Endothelial cell of umbilical vein (primary cell): ENCODE measurements around the gene ALK. TPM values are rescaled to one million over a fixed set of nuclear protein-coding genes. Genes with fewer than 3 reads are reported as not detected.

Experiments
- BruUV-seq: library from RNA; stranded (reverse); fragments of 400-500 nt; replicated peaks from 2 replicates; lab custom pipeline; 2021; lab: Mats Ljungman, UMichigan
- CTCF ChIA-PET: fragments of 300-600, 350-600 bp; sonication (Branson Sonifier 250); formaldehyde crosslinking; loops from one replicate; lab custom pipeline; 2021; ENCODE audit warnings: antibody characterized with exemption, inconsistent platforms; lab: Charles Lee
- POLR2A ChIA-PET: fragments of 300-600, 350-600 bp; sonication (Branson Sonifier 250); formaldehyde crosslinking; loops from one replicate; lab custom pipeline; 2021; ENCODE audit warnings: antibody characterized with exemption, inconsistent platforms; lab: Charles Lee
- DNase-seq: peaks from one replicate; pipeline ENCODE4 v3.0.0-alpha.2; 2011; ENCODE audit warnings: low read depth, low spot score
- FAIRE-seq: peaks from 2 replicates; lab custom pipeline; 2011; peaks lifted over from hg19 to GRCh38; lab: Jason Lieb, UNC
- H2AFZ ChIP-seq: 2 replicates; pipeline ENCODE4 v1.6.0; 2012; ENCODE audit warnings: low read depth, low read length, control low read depth, inconsistent platforms
- H3K27ac ChIP-seq: 2 replicates; pipeline ENCODE4 v1.5.1; 2011; ENCODE audit warnings: low read depth, mild to moderate bottlenecking, control low read depth, low read length, moderate library complexity; ENCODE audit not compliant: insufficient read depth
- H3K27me3 ChIP-seq, 2 experiments: 2 replicates each; pipeline versions ENCODE4 v1.6.0 to v1.6.1; 2011; ENCODE audit warnings: low read length in 2 of 2, mixed read lengths in 1 of 2; ENCODE audit not compliant: control insufficient read depth in 2 of 2, insufficient read depth in 2 of 2
- H3K36me3 ChIP-seq, 2 experiments: 2 replicates in 1 of 2; 3 replicates in 1 of 2; pipeline ENCODE4 v1.5.1; 2011; ENCODE audit warnings: low read length in 2 of 2, mild to moderate bottlenecking in 1 of 2, moderate library complexity in 1 of 2; ENCODE audit not compliant: control insufficient read depth in 2 of 2, insufficient read depth in 2 of 2; ENCODE audit errors: extremely low read depth in 1 of 2
- H3K4me1 ChIP-seq: 3 replicates; pipeline ENCODE4 v1.5.1; 2011; ENCODE audit warnings: mild to moderate bottlenecking, low read length; ENCODE audit not compliant: control insufficient read depth, insufficient read depth; ENCODE audit errors: extremely low read depth
- H3K4me2 ChIP-seq: 2 replicates; pipeline ENCODE4 v1.6.1; 2011; ENCODE audit warnings: low read length, control low read depth, mixed read lengths; ENCODE audit not compliant: insufficient read depth
- H3K4me3 ChIP-seq, 3 experiments: fragments of 200-600 bp in 1 of 3; sonication (generic), shearing (Covaris generic) in 1 of 3; replicated peaks in 1 of 3; 2 replicates each; pipeline ENCODE4 v1.5.1; 2011 to 2016; ENCODE audit warnings: control low read depth in 3 of 3, low read length in 3 of 3, mild to moderate bottlenecking in 2 of 3, inconsistent platforms in 1 of 3, low read depth in 1 of 3, moderate library complexity in 1 of 3; ENCODE audit not compliant: insufficient read depth in 1 of 3
- H3K79me2 ChIP-seq: 2 replicates; pipeline ENCODE4 v1.6.0; 2012; ENCODE audit warnings: low read length, inconsistent platforms; ENCODE audit not compliant: control insufficient read depth, insufficient read depth
- H3K9ac ChIP-seq: replicated peaks from 2 replicates; pipeline ENCODE3; 2011; ENCODE audit warnings: low read length, control low read depth; ENCODE audit not compliant: insufficient read depth; ENCODE audit errors: extremely low read depth
- H3K9me1 ChIP-seq: replicated peaks from 3 replicates; pipeline ENCODE4 v1.6.0; 2011; ENCODE audit warnings: mild to moderate bottlenecking, low read length; ENCODE audit not compliant: control insufficient read depth, insufficient read depth; ENCODE audit errors: extremely low read depth
- H3K9me3 ChIP-seq: replicated peaks from 2 replicates; pipeline ENCODE4 v1.5.1; 2012; ENCODE audit warnings: low read length, inconsistent platforms; ENCODE audit not compliant: control insufficient read depth, insufficient read depth
- H4K20me1 ChIP-seq: replicated peaks from 2 replicates; pipeline ENCODE3; 2011; ENCODE audit warnings: mild to moderate bottlenecking, low read length; ENCODE audit not compliant: control insufficient read depth, insufficient read depth; ENCODE audit errors: extremely low read depth
- EZH2 ChIP-seq: IDR thresholded peaks from 2 replicates; pipeline ENCODE4 v1.6.1; 2012; ENCODE audit warnings: borderline replicate concordance, low read depth, mild to moderate bottlenecking, moderate library complexity, low read length, inconsistent platforms; ENCODE audit not compliant: severe bottlenecking
- FOS ChIP-seq: IDR thresholded peaks from 2 replicates; pipeline ENCODE4 v1.6.1; 2011; ENCODE audit warnings: mild to moderate bottlenecking, low read length, moderate library complexity, borderline replicate concordance; ENCODE audit not compliant: insufficient read depth
- GATA2 ChIP-seq: IDR thresholded peaks from 2 replicates; pipeline ENCODE4 v1.7.0; 2011; ENCODE audit warnings: low read depth, mild to moderate bottlenecking, moderate library complexity, mixed read lengths, low read length; ENCODE audit not compliant: insufficient read length, insufficient read depth
- JUN ChIP-seq: IDR thresholded peaks from 2 replicates; pipeline ENCODE4 v1.6.1; 2011; ENCODE audit warnings: borderline replicate concordance, low read depth; ENCODE audit not compliant: insufficient read length, insufficient read depth
- MYC ChIP-seq: IDR thresholded peaks from one replicate; pipeline ENCODE4 v1.6.1; 2011; ENCODE audit warnings: mild to moderate bottlenecking, low read depth, low read length
- POLR2A ChIP-seq: IDR thresholded peaks from 2 replicates; pipeline ENCODE4 v1.6.1; 2012; ENCODE audit warnings: low read depth, mild to moderate bottlenecking, control low read depth, low read length
- POLR2AphosphoS5 ChIP-seq: IDR thresholded peaks from 2 replicates; pipeline ENCODE4 v1.6.1; 2012; ENCODE audit warnings: low read depth, mild to moderate bottlenecking, control low read depth, low read length, moderate library complexity; ENCODE audit not compliant: insufficient read depth
- dilution Hi-C: fragments of 300-500 bp; cut with MboI; formaldehyde crosslinking; loops from one replicate; pipeline ENCODE4 v1.15.0; 2019; ENCODE audit warnings: low sequenced_read_pairs; ENCODE audit not compliant: extremely low pct_ligation_motif_present
- intact Hi-C: fragments of 100-400 bp; cut with micrococcal nuclease; formaldehyde crosslinking; loops from one replicate; pipeline ENCODE4 v1.10.0; 2022
- polyA plus RNA-seq, 4 experiments: library from polyadenylated mRNA; depleted of rRNA in 3 of 4; stranded (reverse) in 3 of 4; unstranded in 1 of 4; fragments of >200 nt; gene quantifications; 2 replicates each; pipeline versions ENCODE4 v1.2.1 to v1.2.3, GENCODE V29; 2011 to 2012; ENCODE audit warnings: missing spikeins in 1 of 4
- total RNA-seq: library from RNA; stranded (reverse); gene quantifications from 2 replicates; pipeline ENCODE4 v1.2.3, GENCODE V29; 2021
- TF ChIP-seq, protein P1 (sequence below): IDR thresholded peaks from 2 replicates; pipeline ENCODE4 v1.6.1; 2011; ENCODE audit not compliant: insufficient read depth, insufficient read length
- TF ChIP-seq, protein P2 (sequence below), 2 donors: IDR thresholded peaks; 1 replicate in 1 of 2; 2 replicates in 1 of 2; pipeline ENCODE4 v1.5.1; 2011; ENCODE audit warnings: low read length in 2 of 2, mild to moderate bottlenecking in 2 of 2, moderate library complexity in 2 of 2, control low read depth in 1 of 2, inconsistent platforms in 1 of 2, low read depth in 1 of 2; ENCODE audit not compliant: insufficient read depth in 1 of 2; ENCODE audit errors: extremely low read depth in 1 of 2

ALK gene
- total and polyA plus RNA-seq, 2 donors (not counting 3 experiments of a cell fraction or from before 2014, with no cell fraction given): not detected

DNA sequence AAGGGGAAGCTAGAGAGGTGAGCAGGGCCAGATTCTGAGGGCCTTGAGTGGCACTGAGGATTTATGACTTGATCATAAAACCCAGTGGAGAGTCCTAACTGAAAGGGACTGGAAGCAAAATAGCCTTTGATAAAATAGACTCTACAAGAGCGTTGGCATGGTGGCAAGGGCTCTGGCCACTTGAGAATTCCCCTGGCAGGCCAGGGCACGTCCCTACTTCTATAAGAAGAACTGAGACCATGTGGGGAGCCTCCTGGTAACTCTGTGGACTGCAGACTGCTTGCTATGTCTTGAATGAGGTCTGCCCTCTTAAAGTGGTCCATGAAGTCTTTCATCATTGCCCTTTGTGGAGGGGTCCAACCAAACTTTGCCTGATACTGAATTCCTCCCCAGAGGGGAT lies 324.8 kb downstream of the ALK start:
- Histone ChIP-seq H3K4me3 (no peak overlapping the region), H3K9ac (no peak overlapping the region), H2AFZ (no peak overlapping the region), H3K36me3 (no peaks in the 10 kb centered on the region), H3K27me3 (no peaks in the 10 kb centered on the region), H3K4me1 (no peaks in the 10 kb centered on the region), H3K27ac (no peak overlapping the region), H3K9me1 (no peaks in the 10 kb centered on the region), H3K79me2 (no peaks in the 10 kb centered on the region), H3K4me2 (no peak overlapping the region), H4K20me1 (no peaks in the 10 kb centered on the region), H3K9me3 (no peaks in the 10 kb centered on the region)
- dilution Hi-C loops: no loop called here
- BruUV-seq: no TSS peak
- TF ChIP-seq EZH2 (no peak), POLR2AphosphoS5 (no peak), JUN (no peak), MYC (no peak), FOS (no peak), GATA2 (no peak), POLR2A (no peak)
- TF ChIP-seq, protein P1, sequence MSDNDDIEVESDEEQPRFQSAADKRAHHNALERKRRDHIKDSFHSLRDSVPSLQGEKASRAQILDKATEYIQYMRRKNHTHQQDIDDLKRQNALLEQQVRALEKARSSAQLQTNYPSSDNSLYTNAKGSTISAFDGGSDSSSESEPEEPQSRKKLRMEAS: no peak
- TF ChIP-seq, protein P2, sequence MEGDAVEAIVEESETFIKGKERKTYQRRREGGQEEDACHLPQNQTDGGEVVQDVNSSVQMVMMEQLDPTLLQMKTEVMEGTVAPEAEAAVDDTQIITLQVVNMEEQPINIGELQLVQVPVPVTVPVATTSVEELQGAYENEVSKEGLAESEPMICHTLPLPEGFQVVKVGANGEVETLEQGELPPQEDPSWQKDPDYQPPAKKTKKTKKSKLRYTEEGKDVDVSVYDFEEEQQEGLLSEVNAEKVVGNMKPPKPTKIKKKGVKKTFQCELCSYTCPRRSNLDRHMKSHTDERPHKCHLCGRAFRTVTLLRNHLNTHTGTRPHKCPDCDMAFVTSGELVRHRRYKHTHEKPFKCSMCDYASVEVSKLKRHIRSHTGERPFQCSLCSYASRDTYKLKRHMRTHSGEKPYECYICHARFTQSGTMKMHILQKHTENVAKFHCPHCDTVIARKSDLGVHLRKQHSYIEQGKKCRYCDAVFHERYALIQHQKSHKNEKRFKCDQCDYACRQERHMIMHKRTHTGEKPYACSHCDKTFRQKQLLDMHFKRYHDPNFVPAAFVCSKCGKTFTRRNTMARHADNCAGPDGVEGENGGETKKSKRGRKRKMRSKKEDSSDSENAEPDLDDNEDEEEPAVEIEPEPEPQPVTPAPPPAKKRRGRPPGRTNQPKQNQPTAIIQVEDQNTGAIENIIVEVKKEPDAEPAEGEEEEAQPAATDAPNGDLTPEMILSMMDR (IDR thresholded peaks at IDR 0.05; ENCODE audit: extremely low read depth in 1 of 2, insufficient read depth in 1 of 2, low read depth in 1 of 2, low read length in 2 of 2): no peak
- ChIA-PET CTCF (no interaction called here), POLR2A (no interaction called here)
- DNase-seq (no peak), FAIRE-seq (no peak)
- intact Hi-C loops: no loop called here
